Ammon's horn (tissue), 1 donor: Measurements from ENCODE around the gene SF3B1.
"Not testable (repeated sequence)": the region's sequence is repeated elsewhere in the genome, so short reads cannot be mapped to it uniquely, and the experiment has no call there.

Experiments used
- DNase-seq: peaks from one replicate; pipeline ENCODE4 v3.0.0-alpha.2; 2016; ENCODE audit warnings: low spot score

The SF3B1 gene, protein sequence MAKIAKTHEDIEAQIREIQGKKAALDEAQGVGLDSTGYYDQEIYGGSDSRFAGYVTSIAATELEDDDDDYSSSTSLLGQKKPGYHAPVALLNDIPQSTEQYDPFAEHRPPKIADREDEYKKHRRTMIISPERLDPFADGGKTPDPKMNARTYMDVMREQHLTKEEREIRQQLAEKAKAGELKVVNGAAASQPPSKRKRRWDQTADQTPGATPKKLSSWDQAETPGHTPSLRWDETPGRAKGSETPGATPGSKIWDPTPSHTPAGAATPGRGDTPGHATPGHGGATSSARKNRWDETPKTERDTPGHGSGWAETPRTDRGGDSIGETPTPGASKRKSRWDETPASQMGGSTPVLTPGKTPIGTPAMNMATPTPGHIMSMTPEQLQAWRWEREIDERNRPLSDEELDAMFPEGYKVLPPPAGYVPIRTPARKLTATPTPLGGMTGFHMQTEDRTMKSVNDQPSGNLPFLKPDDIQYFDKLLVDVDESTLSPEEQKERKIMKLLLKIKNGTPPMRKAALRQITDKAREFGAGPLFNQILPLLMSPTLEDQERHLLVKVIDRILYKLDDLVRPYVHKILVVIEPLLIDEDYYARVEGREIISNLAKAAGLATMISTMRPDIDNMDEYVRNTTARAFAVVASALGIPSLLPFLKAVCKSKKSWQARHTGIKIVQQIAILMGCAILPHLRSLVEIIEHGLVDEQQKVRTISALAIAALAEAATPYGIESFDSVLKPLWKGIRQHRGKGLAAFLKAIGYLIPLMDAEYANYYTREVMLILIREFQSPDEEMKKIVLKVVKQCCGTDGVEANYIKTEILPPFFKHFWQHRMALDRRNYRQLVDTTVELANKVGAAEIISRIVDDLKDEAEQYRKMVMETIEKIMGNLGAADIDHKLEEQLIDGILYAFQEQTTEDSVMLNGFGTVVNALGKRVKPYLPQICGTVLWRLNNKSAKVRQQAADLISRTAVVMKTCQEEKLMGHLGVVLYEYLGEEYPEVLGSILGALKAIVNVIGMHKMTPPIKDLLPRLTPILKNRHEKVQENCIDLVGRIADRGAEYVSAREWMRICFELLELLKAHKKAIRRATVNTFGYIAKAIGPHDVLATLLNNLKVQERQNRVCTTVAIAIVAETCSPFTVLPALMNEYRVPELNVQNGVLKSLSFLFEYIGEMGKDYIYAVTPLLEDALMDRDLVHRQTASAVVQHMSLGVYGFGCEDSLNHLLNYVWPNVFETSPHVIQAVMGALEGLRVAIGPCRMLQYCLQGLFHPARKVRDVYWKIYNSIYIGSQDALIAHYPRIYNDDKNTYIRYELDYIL

DNA sequence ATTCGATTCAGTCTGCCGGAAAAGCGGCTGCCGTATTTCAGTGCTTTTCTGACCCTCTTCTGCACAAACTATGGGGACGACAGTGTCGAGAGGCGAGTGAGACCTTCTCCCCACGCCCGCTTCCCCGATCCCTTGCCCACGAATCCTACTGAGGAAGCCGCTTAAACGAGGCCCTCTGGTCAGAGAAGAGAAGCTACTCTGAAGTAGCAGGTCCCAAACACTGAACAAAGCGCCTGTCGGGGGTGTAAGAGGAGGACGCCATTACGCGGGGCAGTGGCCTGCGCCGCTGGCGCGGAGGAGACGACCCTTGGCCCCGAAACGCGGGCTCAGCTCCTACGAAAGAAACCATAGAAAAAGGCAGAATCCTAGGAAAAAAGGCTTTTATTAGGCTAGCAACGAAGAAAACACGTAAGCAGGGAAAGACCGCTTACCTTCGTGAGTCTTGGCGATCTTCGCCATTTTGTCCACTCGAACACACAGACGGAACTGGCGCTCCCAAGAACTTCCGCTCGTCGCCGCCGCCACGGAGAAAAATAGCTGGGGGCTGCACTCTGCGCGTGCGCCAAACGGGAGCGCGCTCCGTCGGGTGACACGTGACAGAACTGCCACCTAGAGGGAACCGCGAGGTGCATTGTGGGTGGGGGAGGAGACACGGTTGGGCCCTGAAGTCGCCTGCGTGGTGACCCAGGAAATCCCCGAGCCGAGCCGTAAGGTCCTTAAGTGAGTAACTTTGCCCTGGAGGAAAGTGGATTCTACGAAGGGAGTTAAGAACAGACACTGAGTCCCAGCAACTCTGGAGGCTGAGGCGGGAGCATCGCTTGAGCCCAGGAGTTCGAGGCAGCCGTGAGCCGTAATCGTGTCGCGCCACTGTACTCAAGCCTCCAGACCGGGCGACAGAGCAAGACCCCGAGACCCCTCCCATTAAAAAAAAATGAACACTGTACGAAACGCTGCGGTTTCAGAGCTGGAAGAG, at the start of gene SF3B1:
Gene SF3B1 (minus strand): TSS at position 488 of the 973 bp plus-strand sequence. CDS start 29 bp downstream, at position 459.
- peak; percentile 98 for DNase-seq

DNA sequence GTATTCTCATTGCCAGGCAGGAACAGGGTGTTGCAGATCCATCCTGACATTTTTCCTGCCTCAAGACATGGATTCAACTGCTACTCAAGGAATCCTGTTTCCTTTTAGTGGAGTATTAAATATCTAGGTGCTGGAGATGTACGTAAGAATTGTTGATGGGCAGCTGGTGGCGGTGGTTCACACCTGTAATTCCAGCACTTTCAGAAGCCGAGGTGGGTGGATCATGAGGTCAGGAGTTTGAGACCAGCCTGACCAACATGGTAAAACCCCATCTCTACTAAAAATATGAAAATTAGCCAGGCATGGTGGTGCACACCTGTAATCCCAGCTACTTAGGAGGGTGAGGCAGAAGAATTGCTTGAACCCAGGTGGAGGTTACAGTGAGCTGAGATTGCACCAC, 49.4 kb upstream of the SF3B1 start:
- DNase-seq, result not testable (repeated sequence)

DNA sequence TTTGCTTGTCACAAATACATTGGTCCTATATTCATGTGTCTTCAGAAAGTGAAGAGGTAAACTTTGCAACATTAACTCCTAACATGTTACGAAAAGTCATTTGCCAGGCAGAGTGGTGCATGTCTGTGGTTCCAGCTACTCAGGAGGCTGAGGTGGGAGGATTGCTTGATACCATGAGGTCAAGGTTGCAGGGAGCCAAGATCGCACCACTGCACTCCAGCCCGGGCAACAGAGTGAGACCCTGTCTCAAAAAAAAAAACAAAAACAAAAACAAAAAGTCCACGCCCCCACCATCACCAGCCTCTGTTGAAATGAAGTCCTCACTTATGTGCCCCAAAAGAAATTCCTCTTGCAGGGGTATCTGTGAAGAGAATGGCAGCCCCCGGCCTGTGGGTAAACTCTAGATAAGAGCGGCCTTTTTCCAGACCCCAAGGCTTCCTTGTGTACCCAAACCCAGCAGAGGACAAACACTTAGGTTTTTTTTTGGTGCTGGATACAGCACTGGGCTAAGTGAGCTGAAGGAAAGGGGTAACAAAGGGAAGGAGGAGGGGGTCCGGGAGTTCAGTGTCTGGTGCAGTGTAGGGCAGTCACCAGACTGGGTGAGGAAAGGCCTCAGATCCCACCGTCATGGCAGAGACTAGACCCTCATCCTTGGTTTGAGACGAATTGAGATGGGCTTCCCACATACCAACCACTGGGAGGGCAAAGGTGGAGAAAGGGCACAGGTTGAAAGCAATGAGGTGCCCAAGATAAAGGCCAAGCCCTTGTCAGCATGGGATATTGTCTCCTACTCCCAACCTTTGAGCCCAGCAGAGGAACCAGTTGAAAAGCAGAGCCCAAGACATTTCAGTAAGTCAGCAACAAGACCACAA, 45.6 kb upstream of the SF3B1 start:
- no peak for DNase-seq

DNA sequence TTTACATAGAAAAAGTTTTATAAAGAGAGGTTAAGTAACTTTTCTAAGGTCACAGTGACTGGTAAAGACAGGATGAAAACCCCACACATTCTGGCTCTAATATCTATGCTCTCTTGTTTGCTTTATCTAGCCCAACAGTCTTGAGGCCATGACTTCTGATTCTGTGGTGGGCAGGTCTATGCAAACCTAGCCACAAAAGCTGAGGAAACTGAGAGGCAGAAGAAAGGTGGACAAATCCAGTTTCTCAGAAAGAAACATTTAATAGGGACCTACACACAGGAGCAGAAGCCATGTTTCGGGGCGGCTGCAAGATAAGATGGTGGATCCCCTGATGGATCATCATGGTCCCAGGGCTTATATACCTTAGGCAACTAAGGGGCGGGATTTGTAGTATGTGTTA, 43.0 kb upstream of the SF3B1 start:
- DNase-seq, result no peak

DNA sequence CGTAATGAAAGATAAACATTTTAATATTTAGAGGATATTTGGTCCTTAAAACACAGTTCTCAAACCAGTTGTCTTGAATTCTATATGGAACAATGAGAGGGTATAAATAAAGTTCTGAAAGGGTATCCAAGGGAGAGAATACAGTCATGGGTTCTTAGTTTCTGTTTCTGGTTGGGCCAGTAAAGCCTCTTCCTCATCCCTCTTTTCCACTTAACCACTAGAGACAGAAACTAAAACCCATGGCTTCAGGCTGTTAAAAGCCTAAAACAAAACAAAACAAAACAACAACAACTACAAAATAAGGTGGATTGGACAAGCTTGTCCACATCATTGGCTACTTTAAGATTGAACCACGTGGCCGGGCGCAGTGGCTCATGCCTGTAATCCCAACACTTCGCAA, 37.3 kb upstream of the SF3B1 start:
- DNase-seq, result no peak

DNA sequence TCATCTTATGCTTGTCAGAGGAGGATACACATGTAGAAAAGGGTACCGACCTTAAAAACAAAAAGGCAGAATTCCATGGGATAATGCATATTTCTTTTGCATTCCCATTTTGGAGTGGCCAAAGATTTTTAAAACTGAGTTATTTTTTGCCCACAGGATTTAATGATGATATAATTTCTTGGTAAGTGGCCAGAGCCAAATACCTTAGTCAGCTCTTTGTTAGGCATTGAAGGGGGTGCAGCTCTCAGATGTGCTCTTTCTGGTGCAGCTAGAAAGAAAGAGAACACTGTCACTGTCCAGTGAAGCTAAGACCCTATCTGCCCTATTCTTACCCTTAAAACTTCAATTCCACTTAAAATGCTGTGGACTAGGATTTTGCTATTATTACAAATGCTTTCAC, 29.3 kb upstream of the SF3B1 start:
- no peak for DNase-seq

DNA sequence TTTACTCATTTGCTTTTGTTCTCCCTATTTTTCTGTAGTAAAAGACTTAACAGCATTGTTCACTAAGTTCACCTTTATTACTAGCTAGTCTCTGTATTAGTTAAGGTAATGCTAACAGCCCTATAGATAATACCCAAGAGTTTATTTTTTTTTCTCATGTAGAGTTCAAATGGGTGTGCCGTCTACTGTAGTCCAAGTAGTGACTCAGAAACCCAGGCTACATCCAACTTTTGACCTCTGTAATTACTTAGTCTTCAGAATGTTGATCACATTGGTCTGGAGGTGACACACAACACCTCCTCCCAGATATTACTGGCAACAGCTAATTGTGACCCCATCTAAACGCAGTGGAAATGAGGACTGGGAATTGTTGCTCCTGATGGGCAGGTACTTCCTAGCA, 26.2 kb upstream of the SF3B1 start:
- no peak for DNase-seq

DNA sequence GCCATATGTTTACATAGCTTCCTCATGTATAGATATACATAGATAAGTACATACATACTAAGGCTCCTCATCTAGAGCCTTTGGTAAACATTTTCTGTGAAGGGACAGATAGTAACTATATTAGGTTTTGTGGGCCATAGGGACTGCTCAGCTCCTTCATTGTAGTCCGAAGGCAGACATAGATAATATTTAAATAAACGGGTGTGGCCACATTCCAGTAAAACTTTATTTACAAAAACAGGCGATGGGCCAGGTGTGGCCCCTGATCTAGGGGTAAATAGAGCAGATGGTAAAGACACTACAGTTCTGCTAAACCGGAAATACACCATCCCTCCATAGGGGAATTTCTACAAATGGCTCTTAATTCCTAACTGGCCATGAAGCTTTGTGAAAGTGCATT, 25.8 kb upstream of the SF3B1 start:
- no peak for DNase-seq

DNA sequence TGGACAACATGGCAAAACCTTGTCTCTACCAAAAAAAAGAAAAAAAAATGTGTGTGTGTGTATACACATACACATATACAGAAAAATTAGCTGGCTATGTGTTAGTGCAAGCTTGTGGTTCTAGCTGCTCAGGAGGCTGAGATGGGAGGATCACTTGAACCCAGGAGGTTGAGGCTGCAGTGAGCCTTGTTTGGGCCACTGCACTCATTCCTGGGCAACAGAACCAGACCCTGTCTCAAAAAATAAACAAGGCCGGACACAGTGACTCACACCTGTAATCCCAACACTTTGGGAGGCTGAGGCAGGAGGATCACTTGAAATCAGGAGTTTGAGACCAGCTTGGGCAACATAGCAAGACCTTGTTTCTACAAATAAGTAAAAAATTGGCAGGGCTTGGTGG, 20.6 kb upstream of the SF3B1 start:
- DNase-seq, result no peak

DNA sequence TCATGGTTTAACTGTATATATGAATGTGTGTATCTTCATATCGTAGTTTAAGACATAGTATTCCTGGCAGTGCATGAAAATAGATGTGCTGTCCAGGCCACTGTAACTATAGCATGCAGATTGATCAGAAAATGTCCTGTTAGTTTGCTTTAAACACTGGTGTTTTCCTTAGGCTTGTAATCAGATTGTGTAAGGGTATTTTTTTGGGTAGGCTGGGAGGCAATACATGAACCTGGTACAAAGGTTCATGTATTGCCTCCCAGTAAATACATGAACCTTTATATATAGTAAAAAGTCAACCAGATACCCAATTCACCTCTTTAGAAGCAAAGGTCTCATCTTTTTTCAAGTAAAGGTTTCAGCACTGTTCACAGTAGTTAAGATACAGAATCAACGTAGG, 20.1 kb upstream of the SF3B1 start:
- DNase-seq, result no peak

DNA sequence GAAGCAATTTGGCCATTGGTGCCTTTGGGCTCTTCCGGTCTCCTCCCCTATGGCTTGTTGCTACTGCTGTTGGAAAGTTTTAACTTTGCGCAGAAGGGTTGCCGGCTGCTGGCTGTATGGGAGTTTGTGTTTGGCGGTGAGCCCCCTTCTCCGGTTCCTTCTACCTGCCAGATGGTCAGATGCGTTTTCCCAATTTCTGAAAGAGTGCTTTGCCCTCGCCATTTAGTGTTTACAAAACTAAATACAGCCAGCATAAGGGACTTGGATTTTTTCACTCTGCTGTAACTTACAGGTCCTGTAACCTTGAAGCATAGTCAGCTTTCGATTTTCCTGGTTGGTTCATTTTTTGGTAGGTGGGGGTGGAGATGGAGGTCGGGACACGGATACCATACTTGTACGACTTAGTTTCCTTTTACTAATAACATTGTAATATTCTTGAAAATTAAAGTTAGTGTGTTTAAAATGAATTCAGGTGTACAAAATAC, 19.1 kb upstream of the SF3B1 start:
- no peak for DNase-seq

DNA sequence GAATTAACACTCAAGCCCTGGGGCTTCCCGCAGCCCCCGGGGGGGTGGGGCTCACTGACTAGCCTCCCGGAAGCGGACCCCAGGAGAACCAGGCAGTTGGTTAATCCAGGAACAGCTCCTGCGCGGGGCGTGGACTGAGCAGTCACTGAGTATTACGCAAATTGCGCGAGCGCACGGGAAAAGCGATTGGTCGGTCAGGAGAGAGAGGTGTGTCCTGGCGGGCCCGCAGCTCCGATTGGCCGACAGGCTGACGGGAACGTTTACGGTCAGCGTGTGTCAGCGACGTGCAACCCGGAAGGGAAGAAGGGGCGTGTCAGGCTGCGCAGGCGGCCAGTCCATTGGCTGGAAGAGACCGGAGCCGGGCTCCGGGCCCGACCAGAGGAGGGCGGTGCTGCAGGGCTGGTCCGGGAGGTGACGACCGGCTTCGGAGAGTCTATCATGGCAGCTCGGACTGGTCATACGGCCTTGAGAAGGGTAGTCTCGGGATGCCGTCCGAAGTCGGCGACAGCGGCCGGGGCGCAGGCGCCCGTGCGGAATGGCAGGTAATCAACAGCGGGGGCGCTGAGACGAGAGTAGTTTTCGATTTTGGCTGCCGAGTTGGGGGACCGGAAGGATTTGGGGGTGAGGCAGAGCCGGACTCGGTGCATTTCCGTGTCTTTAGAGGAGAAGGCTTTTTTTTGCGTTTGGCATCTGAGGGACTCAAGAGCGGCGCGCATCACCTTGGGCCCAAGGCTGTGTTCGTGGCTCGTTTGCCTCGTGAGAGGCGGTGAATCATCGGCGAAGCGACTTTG, 18.5 kb upstream of the SF3B1 start, which contains the start of gene COQ10B:
Gene COQ10B (plus strand): TSS at position 430 of the 791 bp plus-strand sequence. CDS start 9 bp downstream, at position 439.
- peak; percentile 100 for DNase-seq

DNA sequence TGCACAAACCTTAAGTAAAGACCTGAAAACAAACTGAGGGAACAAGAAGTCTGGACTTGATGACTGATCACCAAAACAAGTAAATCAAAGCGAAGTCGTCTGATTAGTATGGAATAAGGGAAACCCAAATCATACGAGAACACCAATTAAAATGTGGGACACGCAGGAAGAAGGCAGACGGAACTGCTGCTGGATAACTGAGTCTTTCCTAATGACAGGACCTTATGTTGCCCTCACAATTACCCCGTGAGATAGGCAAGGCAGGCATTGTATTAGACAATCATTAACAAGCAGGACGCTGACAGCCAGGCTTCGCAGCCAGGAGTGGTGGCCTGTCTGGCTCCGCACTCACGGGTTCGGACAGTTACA, 17.9 kb upstream of the SF3B1 start:
- DNase-seq, result no peak

DNA sequence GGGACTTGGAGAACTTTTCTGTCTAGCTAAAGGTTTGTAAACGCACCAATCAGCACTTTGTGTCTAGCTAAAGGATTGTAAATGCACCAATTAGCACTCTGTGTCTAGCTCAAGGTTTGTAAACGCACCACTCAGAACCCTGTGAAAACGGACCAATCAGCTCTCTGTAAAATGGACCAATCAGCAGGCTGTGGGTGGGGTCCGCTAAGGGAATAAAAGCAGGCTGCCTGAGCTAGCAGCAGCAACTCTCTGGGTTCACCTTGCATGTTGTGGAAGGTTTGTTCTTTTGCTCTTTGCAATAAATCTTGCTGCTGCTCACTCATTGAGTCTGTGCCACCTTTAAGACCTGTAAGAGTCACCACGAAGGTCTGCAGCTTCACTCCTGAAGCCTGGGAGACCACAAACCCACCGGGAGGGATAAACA, 16.1 kb upstream of the SF3B1 start:
- DNase-seq, result not testable (repeated sequence)

DNA sequence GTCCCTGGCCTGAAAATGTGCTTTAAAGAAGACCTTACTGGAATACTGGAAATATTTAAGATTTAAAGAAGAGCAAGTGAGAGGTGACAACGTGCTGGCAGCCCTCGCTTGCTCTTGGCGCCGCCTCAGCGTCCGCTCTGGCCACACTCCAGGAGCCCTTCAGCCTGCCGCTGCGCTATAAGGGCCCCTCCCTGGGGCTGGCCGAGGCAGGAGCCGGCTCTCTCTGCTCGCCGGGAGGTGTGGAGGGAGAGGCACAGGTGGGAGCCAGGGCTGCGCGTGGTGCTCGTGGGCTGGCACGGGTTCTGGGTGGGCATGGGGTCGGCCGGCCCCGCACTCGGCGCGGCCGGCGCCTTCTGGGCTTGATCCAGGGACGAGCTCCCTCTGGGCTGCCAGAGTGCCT, 15.6 kb upstream of the SF3B1 start:
- no peak for DNase-seq

DNA sequence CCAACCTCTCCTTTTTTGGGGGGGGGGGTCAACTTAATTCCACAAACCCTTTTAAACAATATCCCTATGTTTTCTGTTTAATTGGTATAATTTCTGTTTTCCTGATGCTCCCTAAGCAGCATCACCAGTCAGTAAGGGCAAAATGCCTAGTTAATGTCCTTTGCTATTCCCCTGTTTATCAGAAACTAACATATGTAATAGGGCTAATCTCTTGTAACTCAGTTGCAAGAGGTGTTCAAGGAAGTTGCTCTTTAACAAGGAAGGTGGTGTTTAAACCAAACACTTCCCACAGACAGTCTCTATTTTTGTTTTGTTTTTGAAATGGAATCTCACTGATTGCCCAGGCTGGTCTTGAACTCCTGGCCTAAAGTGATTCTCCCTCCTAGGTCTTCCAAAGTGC, 12.0 kb upstream of the SF3B1 start:
- DNase-seq, result no peak

DNA sequence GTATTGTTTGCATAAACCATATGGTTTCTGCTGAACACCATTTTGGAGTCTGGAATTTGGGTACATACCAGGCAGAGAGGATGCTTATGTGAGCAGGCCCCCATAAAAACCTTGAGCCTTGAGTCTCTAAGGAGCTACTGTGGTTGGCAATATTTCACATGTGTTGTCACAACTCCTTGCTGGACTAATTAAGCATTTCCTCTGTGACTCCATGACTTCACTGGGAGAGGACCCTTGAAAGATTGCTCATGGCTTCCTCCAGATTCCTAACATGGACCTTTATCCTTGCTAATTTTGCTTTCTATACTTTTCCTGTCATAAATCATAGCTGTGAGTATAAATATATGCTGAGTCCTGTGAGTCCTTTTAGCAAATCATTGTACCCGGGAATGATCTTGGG, 10.9 kb upstream of the SF3B1 start:
- DNase-seq, result no peak

DNA sequence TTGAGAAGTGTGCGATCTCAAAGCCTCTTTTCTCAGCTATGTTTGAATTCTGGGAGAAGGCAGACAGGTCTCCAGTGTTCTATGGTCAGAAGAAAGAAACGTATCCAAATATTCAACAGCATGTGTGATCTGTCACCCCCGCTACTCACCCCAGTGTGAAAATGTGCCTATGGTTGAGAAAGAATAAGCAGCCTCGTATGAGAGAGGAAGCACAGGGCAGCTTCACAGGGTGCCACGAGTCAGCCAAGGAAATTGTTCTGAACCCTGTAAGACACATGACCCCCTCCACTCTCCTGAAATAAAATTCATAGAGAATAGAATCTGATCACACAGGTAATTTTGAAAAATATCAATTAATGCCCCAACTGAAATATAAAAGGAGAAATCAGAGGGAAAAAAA, 8.0 kb upstream of the SF3B1 start:
- DNase-seq, result peak; percentile 45

DNA sequence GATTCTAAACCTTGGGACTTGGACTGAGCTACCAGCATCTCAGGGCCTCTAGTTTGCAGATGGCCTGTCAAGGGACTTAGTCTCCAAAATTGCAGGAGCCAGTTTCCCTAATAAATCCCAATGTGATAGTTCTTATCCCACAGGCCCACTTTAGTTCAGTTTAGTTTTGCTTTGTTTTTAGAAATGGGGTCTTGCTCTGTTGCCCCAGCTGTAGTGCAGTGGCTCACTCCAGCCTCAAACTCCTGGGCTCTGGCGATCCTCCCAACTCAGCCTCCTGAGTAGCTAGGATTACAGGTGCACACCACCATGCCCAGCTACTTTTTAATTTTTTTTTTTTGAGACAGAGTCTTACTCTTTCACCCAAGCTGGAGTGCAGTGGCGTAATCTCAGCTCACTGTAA, 2.6 kb upstream of the SF3B1 start:
- DNase-seq, result no peak
